GM19455 (cell line): ENCODE data around the gene CABP7.

Experiments used
- ATAC-seq: cut with Tn5 transposase; IDR thresholded peaks from one replicate; pipeline ENCODE4 v1.9.1; 2021; ENCODE audit not compliant: unreplicated experiment

Gene CABP7

DNA sequence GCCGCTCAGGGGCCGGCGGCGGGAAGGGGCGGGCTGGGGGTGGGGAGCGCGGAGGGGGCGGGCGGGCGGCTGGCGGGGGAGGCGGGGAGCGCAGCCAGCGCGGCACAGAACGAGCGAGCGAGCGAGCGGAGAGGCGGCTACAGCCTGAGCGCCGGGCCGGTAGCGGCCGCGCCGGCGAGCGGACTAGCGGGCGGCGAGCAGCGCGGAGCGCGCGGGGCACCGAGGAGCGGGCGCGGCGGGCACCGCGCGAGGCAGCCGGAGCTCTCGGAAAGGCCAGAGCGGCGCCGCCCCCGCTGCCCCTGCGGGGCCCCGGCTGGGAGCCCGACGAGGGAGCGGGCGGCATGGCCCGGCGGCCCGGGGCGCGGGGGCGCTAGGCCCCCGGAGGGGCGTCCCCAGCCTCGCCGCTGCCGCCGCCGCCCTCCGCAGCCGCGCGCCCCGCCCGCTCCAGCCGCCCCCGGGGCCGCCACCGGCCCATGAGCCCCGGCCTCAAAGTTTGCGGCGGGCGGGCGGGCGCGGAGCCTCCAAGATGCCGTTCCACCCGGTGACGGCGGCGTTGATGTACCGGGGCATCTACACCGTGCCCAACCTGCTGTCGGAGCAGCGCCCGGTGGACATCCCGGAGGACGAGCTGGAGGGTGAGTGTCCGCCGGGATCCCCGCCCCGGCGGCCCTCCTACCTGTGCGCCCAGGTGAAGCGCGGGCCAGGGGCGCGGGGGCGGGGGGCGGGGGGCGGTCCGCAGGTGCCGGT, at the start of gene CABP7:
TSS of gene CABP7 (plus strand) at position 105 of the 747 bp plus-strand sequence. CDS start at position 527, 422 bp downstream.
- ATAC-seq, result no peak

DNA sequence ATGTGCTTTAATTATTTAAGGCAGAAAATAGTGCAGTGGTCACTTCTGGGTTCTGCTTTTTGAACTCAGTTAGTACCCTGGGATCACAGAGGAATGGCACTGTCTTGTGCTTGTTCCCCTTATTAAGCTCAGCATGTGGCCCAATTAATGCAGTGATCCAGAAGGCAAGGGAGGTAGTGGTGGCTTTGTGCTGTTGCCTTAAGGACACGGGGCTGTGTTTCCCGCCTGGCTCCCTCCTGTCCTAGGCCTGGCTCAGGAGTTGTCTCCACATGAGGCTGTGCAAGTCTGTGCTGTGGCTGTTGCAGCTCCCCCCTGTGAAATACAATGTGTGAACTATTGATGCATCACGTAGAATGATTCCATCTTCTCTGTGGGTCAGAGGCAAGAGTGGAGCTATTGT, 49.2 kb upstream of the CABP7 start:
- no peak for ATAC-seq

DNA sequence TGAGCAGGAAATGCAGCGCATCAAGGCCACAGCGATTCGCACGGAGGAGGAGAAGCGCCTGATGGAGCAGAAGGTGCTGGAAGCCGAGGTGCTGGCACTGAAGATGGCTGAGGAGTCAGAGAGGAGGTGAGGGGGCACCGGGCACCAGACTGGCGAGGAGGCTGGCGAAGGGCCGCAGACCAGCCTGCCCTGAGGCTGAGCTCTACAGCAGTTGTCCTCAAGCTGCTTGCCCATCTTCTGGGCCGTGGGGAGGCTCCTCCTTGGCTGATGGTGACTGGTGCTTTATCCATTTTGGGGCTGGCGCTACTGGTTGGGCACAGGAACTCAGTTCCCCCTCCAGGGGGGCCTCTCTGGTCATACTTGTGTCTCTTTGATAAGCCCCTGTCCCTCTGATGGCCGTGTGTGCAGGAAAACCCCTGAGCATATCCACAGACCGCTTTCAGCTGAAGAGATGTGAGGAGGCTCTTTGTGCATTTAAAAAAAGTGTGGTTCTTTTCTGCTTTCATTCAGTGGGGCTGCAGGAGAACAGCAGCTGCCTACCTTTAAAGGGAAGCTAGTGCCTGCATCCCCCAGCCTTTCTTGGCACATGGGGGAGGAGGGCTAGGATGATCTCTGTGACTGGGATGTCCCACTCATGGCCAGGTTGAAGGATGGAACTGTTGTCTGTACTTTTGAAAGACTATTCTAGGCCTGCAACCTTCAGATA, 46.3 kb upstream of the CABP7 start:
- no peak for ATAC-seq

DNA sequence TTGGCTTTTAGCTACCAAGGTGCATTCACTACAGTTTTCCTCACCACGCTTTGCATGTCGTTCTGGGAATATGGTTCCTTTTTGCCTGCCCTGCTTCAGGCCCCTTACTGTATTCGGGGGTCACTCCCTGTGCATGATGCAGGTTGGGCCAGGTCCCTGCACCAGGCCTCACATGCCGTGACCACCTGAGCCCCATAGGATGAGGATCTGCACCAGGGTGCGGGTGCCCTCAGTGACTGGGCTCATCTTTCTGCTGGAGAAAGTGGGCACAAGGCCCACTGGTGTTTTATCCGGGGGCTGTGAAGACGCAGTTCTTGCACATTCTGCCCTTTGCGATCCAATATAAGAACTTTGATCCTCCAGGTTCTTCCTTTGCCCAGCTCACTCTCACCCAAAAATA, 45.7 kb upstream of the CABP7 start:
- no peak for ATAC-seq

DNA sequence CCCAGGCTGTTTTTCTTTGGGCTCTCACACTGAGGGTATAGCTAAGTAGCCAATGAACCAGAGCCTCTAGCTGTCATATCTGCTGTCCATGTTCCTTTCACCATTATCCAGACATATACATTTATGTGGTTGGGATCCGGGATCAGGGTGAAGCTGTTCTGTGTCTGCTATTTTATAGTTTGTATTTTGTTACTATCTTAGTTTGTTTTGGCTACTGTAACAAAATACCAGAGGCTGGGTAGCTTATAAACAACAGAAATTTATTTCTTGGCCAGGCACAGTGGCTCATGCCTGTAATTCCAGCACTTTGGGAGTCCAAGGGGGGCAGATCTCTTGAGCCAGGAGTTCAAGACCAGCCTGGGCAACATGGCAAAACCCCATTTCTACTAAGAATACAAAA, 40.5 kb upstream of the CABP7 start:
- no peak for ATAC-seq

DNA sequence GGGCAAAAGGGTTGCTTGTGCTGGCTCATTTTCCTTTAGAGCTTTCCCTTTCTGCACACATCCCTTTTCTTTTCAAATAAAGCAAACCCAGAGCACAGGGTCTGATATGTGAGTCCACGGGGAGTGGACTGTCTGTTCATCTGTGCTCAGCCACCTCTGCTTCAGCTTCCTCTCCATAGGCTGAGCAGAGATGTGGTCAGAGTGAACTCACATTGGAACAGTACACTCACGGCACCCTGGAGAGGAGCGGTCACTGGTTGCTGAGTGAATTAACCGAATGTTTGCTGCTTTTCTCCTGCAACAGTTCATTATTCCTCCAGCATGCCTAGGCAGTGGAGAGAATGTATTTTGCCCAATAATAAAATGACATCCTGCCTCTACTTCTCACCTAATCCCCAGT, 36.3 kb upstream of the CABP7 start:
- no peak for ATAC-seq

DNA sequence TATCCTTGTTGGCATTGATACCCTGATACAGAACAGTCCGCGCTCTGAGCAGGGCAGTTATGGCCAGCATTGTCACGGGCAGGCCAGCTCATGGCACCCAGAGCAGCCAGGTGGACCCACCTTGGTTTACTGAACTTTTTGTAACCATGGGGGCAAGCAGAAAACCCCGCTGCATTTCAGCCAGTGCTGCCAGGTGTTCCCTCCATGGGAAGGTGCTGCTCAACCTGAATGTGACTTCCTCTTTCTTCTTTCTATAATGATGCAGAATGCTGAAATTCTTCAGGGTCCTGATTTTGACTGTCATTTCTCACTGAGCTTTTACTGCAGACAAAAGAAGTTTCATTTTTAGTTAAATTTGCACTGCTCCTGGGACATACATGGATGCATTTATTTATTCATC, 35.6 kb upstream of the CABP7 start:
- ATAC-seq, result no peak

DNA sequence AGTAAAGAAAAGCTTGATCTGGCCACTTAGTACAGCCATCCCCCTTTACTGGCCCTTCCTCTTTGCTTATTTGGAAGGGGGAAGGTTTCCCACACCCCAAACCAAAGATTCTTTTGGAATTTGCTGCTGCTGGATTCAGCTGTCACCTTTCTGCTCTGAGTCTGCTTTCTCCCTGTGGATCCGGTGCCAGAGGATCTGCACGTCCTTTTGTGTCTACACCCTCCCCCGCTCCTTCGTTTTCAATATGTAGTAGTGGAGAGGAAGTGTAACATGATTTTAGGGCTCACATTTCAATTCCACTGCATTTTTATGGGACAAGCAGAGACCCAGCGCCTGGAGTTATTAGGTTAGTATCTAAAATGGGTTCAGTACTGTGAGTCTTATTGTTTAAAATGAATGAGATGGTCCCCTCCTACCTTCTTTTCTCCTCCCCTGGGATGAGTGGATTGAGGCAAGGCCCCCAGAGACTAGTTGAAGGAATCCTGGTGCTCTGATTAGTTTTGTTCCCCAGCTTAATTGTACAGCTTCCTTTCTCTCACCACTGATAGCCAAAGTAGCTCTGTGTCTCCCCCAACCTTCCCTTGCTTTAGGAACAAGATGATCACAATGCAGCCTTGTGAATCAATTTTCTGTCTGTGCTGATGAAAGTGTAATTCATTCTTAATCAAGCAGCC, 30.5 kb upstream of the CABP7 start:
- ATAC-seq, result no peak

DNA sequence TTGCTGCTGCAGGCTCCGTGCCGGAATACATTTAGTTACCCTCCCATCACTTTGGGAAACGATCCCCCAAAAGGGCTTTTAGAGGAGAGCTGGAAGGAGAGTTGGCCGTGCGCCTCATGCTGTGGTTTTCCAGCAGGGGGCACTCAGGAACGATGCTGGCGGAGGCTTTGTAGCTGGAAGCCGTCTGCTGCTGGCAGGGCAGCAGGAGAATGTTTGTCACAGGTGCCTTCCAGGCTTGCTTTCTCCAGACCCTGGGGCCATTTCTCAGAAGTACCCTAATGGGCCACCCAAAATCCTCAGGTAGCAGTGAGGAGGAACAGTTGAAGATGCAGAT, 30.0 kb upstream of the CABP7 start:
- no peak for ATAC-seq

DNA sequence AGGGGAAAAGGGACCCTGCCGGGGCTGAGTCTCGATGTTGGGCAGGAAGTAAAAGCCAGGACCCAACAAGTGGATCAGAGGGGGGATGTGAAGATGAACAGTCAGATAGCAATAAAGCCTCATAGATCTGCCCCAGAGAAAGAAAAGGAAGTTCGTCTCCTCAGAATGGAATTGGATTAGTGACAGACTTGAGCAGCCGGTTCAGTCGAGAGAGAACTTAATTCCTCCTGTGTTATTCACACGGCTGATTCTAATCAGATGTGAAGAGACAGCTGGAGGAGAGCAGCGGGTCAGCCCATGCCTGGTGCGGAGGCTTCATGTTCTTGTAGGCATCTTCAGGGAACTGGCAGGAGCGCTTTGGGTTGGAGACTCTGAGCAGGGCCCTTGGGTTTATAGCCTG, 29.3 kb upstream of the CABP7 start:
- no peak for ATAC-seq

DNA sequence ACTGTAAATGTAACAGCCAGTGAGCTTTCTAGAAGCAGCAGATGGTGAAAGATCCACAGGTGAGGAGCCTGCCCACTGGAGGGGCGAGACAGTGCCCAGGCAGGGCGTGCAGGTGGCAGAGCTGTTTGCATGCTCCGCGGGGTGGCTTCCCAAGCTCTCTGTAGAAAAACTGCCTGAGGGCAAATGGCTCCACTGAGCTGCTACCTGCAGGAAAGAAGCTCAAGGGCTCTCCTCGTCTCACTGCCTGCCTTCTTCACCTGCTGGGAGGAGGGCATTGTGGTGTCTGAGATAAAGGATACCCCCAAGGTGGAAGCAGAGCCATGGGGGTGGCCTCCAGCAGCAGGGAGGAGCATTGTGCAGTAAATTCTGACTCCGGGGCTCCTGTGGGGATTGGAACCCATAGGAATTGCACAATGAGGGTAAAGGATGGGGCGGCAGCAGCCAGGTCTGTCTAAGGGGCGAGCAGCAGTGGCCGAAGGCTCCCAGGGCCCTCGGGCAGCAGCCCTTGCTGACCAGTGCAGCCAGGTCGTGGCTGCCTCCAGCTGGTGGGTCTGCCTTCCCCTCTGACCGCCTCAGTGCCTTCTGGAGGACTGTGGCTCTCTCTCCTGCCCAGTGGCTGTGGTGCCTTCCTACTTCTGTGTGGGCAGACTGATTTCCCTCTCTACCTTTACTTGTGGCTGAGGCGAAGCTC, 28.0 kb upstream of the CABP7 start:
- ATAC-seq, result no peak

DNA sequence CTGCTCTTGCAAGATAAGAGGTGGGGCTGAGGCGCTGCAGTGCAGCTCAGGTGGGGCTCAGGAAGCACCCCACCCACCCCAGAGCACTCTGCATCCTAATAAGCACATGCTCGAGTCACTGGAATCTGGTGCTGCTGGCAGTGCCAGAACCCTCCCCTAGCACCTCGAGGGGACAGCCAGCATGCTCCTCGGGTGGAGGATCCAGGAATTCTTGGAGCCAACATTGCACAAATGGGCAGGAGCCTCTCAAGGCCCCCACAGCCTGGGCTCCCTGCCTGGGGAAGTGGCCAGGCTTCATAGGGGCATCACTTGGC, 27.5 kb upstream of the CABP7 start:
- ATAC-seq, result no peak

DNA sequence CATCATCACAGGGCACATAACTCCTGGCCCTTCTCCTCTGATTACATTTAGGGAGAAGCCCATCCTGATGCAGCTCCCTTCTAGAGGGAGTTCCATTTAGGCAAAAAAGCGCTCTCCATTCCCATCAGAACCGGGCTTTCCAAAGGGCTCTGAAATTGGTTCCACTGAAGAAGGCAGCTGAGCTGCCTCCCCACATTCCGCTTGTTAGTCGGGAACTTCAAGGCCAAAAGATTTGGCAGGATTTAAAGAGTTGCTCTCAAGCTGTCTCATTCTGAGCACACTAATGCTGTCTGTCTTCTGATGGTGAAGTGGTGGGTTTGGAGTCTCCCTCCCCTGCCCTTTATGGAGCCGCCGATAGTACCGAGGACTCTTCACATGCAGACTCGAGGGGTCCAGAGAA, 26.6 kb upstream of the CABP7 start:
- ATAC-seq, result no peak

DNA sequence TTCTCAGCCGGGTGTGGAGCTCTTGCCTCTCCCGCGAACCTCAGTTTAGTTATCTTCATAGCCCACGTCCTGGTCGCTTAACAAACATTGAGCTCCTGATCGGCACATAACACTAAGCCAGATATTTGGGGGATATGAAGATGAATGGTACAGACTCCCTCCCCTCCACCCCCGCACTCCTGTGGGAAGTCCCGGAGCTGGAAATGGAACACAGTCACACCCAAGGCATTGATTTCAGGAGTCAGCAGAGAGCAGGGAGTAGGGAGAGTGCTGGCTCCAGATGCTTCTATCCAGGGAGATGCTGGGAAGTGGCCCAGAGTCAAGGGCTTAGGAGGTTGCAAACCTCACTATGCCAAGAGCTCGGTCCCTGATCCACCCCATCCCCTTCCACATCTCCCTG, 26.1 kb upstream of the CABP7 start:
- ATAC-seq, result no peak

DNA sequence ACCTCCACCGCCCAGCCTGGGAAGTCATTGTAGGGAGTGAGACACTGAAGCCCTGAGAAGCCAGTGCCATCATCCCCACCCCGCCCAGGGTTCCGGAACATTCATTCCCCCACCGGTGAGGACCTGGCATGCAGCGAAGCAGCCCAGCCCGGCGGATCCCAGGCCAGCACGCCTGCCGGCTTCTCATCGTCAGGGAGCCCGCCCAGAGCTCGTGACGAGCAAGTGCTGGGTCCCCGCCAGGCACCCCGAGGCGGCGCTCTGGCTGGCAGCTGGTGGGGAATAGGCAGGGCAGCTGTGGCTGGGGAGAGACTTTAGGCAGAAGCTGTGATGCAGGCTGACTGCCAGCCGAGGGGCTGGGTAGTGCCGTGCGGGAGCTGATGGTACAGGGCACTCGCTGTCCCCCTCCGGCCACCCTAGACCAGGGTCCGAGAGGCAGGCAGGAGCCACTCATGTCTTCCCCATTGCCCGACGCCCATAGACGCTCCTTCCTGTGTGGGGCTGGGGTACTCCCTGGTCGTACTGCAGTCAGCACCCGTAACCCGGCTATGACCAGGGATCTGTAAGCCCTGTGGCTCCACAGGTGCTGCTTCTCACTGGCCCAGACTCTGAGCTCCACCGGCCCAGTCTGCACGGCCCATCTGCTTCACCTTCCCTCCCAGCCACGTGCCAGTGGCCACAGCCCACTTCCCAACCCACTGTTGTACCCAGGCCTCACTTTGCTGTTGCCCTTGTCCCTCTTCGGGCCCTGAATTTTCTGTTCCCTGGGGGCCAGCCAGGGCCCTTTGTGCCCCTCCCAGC, 24.5 kb upstream of the CABP7 start:
- no peak for ATAC-seq

DNA sequence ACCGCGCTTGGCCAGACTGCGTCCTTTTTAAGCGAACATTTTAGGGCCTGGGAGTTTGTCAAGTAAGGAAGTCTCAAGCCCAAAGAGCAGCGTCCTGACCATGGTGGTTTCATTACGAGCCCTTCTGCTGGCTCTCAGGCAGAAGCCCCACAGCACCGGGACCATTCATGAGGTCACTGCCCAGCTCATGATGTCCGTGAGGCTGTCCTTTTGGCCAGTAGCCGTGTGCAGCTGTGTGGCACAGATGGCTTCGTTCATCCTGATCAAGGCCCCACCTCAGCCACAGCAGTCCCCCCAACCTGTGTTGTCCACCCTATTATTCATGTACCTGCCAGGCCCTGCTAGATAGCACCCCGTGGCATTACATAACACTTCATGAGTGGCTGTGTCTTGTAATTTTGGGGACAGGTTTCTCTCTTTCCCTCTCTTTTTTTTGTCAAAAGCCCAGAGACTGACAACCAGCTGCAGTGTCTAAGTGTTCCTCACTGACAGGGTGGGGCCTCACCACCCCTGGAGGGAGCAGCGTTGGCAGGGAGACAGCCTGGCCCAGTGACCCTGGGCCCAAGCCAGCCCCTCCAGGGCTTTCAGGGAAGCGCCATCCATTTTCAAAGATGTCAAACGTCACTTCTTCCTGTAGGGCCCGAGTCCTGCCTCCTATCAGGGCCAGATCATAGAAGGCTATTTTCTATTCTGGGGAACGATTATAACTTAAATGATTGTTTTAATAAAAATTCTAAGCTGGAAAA, 21.8 kb upstream of the CABP7 start:
- no peak for ATAC-seq

DNA sequence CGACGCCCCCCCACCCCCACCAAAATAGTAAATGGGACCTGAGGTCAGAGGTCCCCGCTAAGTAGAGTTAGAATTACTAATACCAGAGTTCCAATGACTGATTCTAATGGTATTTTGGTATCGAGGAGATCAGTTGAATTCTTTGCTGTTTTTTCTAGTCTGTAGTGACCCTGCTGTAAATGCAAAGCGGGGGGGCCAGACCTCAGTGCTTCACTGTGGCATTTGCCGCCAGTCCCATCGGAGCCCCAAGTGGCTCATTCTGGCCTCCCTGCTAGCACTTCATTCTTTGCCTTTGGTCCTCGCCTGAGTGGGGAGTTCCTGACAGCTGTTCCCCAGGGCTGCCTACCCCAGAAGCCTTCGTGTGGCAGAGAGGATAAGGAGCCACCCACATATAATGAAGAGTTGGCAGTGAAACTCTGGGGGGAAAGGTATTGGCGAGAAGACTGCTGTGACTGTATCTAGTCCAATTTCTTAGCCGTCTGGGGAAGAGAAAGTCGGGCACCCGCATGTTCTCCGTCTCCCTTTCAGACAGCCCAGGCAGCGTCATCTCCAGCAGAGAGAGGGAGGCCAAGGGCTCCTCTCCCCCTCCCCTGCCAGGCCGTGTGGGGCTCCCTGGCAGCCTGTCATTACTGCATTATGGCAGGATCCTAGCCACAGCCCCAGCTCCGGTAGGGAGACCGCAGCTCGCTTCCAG, 19.4 kb upstream of the CABP7 start:
- ATAC-seq, result no peak

DNA sequence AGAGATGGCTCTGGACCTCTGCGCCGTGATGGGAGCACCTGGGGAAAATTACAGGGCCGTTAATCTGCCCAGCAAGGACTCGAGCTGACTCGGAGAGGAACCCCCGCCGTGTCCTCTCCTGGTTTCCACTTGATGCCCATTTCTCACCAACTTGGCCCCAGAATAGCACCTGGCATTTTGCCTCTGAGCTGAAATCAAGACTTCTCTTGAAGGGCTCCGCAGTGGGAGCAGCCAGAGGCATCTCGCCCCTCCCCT, 19.0 kb upstream of the CABP7 start:
- no peak for ATAC-seq

DNA sequence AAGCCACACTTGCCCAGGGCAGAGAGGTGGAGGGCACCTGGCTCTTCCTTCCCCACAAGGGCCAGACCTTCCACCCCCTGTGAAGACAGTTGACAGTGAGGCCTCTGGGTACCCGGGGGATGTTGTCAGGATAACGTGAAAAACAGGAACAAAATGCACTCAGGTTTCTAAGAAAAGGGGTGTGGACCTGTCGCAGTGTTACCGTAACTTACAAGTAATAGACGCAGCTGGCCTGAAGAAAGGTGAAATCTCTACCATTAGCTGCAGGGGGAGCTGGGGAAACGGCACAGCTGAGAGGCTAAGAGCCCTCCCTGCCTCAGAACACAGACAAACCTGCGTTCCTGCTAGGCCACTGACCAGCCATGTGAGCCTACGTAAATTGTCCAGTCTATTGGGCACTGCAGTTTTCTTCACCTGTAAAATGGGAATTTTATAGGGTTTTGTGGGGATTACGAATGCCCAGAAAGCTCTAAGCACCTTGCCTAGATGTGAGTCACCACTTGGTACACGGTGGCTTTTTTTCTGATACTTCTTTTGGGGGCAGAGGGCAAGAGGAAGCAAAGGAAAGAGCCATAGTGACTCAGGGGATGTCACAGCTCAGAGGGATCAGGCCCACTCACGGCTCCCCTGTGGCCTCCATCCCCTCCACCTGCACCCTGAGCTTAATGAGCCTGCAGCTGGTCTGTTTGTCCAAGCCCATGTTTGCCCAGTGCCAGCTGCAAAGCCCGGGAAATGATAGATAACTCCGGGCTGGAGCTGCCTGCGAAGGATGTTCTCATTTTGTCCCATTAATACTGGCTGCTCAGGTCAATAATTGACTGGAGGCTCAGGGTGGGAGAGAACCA, 18.4 kb upstream of the CABP7 start:
- no peak for ATAC-seq
